Embryonic facial prominence (tissue), 1 donor: ENCODE data around the gene SETDB2.
"Not testable (repeated sequence)": the region's sequence is repeated elsewhere in the genome, so short reads cannot be mapped to it uniquely, and the experiment has no call there.

Source experiments
- DNase-seq: peaks from one replicate; pipeline ENCODE4 v3.0.0-alpha.2; 2016; ENCODE audit errors: extremely low spot score

The SETDB2 gene

DNA sequence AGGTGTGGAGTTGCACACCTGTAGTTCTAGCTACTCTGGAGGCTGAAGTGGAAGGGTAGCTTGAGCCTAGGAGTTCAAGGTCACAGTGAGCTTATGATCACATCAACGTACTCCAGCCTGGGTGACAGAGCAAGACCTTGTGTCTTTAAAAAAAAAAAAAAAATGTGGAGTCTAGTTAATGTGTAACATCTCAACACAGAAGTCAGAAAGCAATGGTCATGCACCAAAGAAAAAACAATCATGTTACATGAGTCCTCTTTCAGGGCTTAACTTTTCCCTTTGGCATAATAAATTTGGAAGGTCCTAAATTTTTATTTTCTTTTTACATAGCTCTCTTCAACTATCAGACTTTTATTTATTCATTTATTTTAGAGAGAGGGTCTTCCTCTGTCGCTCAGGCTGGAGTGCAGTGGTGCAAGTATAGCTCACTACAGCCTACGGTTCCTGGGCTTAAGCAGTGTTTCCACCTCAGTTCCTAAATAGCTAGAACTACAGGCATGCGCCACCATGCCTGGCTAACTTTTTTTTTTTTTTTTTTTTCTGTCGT, 22.3 kb downstream of the SETDB2 start:
- DNase-seq, result no peak

DNA sequence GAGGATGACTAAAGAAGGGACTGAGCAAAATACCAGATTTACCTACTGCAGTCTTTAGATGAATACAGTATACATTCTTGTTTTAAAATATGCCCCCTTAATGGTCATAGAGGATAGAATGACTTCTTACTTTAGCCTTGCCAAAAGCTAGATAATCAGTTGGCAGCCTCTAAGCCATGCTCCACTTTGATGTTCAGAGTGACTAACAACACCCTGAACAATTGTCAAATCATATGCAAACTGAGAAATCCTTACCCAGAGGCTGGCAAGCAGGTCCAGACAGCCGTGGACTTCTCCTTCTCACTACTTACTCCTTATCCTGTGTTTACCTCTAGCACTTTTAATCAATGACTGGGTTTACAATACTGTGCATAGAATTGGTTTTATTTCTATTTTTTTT, 28.1 kb downstream of the SETDB2 start:
- no peak for DNase-seq

DNA sequence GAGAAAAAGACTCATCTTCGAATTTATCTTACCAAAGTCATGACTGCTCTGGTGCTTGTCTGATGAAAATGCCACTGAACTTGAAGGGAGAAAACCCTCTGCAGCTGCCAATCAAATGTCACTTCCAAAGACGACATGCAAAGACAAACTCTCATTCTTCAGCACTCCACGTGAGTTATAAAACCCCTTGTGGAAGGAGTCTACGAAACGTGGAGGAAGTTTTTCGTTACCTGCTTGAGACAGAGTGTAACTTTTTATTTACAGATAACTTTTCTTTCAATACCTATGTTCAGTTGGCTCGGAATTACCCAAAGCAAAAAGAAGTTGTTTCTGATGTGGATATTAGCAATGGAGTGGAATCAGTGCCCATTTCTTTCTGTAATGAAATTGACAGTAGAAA, 32.5 kb downstream of the SETDB2 start:
- DNase-seq, result no peak

DNA sequence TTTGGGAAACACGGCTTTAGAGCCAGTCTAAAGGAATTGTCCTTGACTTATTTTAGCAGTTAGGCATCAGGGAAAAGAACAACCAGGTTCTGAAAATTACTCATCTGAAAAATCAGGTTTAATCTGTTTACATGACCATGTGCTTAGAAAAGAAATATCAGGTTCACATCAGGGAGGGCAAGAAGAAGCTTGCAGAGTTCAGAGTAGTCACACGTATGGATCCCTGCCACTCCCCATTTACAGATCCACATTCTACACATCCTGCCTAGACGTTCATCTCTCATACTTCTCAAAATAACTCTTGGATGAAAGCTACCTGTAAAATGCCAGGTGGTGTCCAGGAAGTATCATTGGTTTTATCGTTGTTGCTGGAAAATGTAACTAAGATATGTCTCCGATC, 37.7 kb downstream of the SETDB2 start:
- DNase-seq, result no peak

DNA sequence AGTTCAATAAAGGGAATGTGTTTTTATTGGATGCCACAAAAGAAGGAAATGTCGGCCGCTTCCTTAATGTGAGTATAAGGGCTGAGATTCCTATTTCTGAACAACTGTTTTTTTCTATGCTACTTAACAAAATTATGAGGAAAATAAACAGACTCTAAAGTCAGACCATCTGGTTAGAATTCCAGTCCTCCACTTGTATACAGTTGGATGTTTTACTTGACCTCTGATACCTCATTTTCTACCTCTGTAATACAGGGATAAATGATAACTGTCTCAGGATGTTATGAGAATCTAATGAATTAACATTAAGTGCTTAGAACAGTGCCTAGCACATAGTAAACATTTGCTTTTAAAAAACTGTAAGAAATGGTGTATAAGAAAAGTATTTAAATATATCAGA, 44.5 kb downstream of the SETDB2 start:
- DNase-seq, result no peak

DNA sequence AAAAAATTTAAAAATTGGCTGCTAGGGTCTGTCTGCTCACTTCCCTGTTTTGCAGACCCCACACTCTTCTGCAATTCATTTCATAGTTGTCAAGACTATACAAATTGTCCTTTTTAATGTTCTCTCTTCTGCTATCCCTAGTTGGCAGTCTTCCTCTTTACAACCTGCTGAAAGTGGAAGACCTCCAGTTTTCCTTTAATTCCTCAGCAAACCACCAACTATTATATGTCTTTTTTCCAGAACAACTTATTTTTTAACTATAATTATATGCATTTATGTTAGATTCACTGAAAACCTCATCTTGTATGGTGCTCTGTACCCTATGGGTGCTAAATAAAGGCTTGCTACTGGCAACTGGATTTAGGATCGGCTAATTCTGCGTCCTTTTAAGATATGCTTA, 50.6 kb downstream of the SETDB2 start:
- DNase-seq, result no peak

DNA sequence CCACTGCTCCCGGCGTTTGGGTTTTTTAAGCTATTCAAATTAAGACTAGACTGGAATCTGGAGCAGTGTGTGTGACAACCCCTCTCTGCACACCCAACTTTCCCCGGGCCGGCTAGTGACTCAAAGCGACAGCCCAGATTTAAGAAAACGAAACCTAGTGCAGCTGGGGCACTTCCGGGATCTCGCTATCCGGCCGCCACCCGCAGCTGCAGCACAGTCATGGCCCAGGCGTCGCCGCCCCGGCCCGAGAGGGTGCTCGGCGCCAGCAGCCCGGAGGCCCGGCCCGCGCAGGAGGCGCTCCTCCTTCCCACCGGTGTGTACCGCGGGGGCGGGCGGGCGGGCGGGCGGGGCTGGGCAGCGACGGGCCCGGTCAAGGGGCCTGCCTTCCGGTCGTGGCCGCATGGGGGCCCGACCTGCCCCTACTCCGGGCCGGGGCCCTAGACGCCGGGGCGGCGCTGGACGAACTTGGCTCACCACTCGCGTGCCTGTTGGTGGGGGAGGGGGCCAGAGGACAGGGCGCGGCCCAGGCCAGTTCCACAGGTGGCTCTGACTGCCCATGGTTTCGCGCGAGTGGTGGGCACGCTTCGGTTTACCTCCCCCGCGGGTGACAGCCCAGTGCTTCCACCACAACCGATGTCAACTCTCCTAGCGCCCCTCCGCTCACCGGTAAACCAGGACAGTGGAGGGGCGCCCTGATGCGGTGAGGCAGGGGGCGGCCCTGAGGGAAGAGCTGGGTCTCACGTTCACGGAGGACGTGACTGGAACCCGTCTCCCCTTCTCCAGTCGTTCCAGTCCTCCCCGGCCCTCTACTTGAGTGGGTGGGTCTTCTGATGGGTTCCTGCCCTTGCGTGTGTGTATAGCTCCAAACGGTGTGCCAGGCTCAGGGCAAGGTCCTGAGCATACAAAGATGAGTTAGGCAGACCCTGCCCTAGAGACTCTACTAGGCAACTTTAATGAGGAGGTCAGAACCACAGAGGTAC, 52.0 kb downstream of the SETDB2 start, which contains the start of gene PHF11:
Gene PHF11, plus strand, starts transcription at position 171 of the 980 bp plus-strand sequence. Its CDS starts 49 bp downstream, at position 220.
- DNase-seq, result no peak

DNA sequence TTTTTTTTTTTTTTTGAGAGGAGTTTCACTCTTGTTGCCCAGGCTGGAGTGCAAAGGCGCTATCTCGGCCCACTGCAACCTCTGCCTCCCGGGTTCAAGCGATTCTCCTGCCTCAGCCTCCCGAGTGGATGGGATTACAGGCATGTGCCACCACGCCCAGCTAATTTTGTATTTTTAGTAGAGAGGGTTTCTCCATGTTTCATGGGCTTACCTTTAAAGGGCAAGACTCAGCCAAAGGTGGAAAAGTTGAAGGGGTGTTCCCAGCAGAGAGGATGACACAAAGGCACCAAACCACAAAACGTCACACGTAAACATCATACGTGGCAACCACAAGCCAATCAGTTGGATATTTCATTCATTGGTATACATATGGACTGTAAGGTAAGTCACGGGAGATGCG, 52.8 kb downstream of the SETDB2 start:
- not testable (repeated sequence) for DNase-seq

DNA sequence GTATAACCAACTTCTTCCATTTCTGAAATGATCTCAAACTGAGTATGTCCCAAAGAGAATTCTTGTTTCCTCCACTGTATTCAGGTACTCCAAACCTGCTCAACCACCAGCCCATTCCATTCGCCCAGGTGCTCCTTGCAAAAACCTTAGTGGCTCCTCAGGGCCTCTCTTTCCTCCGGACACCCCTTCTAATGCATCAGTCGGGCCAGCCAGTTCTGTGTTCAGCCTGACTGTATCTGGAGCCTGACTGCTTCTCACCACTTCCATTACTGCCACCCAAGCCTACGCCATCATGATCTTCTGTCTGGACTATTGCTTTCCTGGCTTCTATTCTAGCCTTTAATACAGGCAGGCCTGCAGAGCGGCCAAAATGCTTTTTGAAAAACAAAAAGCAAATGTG, 53.2 kb downstream of the SETDB2 start:
- DNase-seq, result no peak

DNA sequence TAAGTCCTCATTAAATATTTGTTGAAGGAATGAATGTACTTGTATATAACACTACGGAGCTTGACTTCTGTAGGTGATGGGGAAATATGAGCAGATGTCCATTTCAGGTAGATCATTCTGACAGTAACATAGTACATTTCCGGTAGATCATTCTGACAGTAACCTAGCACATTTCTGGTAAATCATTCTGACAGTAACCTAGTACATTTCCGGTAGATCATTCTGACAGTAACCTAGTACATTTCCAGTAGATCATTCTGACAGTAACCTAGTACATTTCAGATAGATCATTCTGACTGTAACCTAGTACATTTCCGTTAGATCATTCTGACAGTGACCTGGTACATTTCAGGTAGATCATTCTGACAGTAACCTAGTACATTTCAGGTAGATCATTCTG, 54.1 kb downstream of the SETDB2 start:
- DNase-seq, result no peak

DNA sequence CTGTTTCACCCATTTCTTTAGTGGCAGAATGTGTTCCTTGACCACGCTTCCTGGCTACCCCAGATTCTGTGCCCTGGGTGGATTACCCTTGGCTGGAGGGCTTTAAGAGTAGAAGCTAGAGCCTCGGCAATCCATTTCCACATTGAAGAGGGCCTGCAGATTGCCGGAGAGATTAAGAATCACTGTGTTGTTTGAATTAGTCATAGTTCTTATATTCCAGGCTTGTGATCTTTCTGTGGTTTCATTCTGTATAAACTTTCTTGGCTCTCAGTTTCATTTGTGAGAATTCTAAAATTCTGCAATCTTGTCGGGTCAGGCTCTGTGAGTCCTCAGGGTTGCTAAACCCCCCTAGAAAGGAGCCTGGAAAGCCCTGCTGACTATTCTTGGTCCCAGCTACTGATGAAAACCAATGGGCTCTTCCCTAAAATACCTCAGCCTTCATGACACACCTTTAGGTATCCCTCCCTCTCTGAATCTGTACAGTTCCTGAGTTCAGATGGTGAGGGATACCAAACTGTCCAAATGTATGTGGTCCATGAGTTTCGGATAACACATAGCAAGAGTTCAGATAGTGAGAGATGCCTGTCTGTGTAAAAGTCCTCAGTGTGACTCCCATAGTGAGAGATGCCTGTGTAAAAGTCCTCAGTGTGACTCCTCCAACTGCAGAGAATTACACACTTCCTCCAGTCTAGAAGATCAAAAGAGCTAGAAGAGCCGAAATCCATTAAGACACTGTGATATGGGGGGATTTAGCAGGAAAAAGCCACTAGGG, 56.0 kb downstream of the SETDB2 start:
- DNase-seq, result no peak

DNA sequence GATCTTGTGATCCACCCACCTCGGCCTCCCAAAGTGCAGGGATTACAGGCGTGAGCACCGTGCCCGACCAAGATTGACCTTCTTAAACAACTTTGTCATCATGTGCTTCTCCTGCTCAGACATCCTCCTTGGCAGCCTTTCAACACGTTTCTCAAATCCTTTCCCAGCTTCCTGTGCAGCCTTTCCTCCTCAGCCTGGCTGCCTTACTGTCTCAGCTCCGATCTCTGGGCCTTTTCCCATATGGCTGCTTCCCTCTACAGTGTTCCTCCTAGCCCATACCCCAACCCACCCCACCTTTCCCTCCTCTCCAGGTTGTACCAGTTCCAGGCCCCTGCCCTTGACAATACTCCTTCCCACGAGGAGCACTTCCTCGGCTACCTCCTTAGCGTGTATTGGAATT, 58.9 kb downstream of the SETDB2 start:
- no peak for DNase-seq

DNA sequence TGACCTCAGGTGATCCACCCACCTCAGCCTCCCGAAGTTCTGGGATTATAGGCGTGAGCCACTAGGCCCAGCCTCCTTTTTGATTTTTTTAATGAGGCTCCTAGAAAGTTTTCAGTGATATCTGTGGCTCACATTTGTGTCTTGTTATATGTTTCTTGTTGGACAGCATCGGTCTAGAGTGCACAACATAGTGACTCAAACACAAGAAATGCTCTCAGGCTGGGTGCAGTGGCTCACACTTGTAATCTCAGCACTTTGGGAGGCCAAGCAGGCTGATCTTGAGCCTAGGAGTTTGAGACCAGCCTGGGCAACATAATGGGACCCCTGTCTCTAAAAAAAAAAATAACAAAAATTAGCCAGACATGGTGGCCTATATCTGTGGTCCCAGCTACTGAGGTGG, 59.9 kb downstream of the SETDB2 start:
- DNase-seq, result no peak

DNA sequence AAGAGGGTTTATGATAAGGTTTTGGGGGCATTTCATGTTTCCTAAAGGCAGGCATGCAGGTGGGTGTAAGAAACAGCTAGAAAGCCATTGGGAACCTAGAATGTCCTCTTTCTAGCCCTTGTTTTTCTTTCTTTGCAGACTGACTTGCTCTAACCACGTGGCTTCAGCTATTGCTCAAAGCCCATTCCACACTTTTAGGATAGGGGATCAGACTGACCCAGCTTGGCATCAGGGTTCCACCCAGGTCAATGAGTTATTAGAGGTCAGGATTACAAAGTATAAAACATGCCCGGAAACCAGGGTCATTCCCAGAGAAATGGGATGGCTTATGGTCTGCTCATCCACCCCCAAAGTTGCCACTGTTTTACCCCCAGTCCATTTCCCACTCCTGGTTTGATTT, 68.5 kb downstream of the SETDB2 start:
- no peak for DNase-seq

DNA sequence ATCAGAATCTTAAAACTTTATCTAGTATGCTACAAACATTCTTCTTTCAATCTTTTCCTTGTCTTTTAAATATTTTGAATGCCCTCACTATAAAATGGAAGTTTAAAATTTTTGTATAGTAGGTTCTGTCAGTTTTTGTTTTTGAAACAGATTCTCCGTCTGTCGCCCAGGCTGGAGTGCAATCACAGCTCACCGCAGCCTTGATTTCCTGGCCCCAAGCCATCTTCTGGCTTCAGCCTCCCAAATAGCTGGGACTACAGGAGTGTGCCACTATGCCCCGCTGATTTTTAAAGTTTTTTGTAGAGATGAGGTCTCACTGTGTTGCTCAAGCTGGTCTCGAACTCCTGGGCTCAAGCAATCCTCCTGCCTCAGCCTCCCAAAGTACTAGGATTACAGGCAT, 72.4 kb downstream of the SETDB2 start:
- DNase-seq, result no peak

DNA sequence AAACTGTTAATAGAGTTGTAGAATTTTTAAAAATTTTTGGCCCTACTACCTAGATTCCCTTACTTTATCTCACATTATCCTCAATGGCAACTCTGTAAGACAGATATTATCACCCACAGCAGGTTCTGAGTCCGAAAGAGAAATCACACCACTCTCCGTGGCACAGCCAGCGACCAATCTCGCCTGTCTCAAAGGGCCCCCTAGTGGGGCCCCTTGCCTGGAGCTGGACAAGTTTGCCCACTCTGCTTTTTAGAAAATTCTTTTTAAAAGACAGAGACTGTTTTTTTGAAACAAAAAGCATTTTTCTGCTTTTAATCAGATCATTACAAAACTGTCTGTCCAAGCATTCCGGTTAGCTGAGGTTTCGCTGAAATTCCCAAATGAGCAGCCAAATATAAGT, 73.4 kb downstream of the SETDB2 start:
- no peak for DNase-seq

DNA sequence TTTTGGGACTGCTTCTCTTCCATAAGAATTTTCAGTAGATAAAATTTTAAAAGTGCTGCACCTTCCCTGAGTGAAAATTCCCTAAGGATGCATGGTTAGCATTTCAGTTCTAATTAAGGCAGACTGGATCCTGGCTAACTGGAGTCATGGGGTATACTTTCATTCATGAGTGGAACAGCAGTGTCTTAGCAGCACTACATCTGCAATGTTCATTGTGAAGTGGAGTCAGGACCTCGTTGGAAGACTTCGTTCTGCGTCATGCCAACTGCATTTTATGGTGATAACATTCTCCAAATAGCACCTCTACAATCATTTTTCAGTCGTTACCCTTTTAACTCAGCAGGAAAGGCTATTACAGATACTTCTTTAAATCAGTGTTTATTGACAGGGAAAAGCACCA, 77.2 kb downstream of the SETDB2 start:
- no peak for DNase-seq

DNA sequence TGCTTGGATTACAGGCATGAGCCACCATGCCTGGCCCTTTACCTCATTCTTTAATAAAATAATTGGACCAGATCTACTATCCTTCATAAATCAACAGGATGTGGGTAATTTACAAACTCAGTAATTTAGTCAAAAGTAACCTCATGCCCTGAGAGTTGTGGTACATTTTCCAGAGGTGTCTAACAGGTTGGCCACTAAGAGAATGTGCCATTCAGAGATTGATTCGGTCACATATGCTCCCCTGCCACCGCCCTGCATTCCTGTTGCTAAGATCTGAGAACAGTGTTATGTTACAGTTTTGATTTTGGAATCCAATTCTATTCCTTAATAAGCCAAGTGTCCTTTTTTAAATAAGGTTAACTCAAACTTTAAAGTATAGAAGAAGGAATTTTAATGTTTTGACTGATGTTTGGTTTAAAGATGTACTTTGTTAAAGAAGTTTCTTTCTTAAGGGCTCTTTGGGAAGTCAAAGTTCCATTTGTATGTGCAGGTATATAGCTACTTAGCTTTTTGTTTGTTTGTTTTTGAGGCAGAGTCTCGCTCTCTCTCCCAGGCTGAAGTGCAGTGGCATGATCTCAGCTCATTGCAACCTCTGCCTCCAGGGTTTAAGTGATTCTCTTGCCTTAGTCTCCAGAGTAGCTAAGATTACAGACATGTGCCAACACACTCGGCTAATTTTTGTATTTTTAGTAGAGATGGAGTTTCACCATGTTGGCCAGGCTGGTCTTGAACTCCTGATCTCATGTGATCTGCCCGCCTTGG, 80.8 kb downstream of the SETDB2 start:
- DNase-seq, result no peak

DNA sequence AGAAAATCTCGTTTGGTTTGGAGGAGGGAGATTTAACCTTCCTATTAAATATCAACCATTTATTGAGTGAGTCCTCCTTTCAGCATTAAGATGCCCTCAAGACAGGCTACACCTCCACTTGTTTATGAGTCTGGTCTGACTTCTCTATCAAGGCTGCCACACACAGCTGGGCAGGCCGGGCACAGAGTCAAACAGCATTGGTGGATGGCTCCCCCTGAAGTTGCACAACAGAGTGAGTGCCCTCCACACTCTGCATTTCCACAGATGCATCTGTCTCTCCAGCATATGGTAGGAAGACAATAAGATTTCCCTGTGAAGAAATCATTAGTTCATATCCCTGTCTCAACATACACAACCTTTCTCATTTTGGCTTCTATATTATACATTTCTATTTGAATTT, 83.0 kb downstream of the SETDB2 start:
- DNase-seq, result no peak

DNA sequence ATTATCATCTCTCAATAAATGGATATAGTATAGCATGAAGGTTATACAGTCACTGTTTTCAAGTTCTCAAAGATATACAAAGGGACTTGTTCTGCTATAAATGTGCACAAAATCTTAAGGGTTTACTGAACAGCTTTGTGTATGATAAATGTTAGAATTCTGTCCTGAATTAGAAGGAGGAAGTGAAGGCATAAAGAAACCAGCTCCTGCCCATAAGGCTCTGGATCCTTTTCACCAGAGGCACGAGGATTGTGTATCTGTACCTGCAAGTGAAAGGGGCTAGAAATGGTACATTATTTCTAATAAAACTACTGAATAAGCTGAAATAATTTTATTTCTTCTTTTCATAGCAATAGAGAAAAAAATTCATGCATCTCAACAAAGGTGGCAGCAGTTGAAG, 84.1 kb downstream of the SETDB2 start:
- no peak for DNase-seq

DNA sequence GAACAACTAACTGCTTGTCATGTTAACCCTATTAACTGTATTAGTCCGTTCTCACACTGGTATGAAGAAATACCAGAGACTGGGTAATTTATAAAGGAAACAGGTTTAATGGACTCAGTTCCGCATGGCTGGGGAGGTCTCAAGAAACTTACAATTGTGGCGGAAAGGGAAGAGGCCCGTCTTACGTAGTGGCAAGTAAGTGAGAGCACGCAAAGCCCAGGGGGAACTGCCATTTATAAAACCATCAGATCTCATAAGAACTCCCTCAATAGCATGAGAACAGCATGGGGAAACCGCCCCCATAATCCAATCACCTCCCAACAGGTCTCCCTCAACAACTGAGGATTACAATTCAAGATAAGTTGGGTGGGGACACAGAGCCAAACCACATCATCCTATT, 86.4 kb downstream of the SETDB2 start:
- no peak for DNase-seq

DNA sequence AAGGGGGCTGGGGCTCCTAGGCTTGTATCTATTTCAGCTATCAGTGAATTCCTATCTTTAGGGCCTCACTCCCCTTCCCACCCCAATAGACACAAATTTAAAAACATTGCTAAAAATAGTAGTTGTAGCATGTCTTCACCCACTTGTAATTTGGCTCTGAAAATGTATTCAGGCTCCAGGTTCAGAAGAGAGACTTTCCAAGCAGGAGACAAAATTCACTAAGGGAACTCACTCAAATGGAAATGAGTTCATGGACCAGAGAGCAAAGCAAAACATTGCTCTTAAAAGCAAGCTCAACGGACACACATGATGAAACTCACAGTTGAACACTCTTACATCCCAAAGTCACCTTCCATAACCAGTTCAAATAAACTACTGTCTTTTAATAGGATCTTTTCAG, 88.5 kb downstream of the SETDB2 start:
- no peak for DNase-seq
